ENCODE results near the gene DTX3. TPM values are rescaled to one million over a fixed set of nuclear protein-coding genes. Genes with fewer than 3 reads are reported as not detected.
A peak's percentile ranks its signal among the peaks of the same experiment; 100 is the strongest.

The DTX3 gene
- total and polyA plus RNA-seq, 2 of the 13 experiments (the other 11 are each of a cell fraction or from before 2014, with no cell fraction given) = 9.0 to 27.2 TPM

- no TSS peak for BruUV-seq (replicated peaks)
- DNase-seq (ENCODE audit: low spot score) = no peak
- Histone ChIP-seq H3K4me2 (ENCODE audit: low read depth, low read length) (peak within 1 kb of the TSS; percentile 87), H2AFZ (ENCODE audit: low read length) (no peak within 1 kb of the TSS), H3K9me3 (ENCODE audit: low read length) (no peaks in the 10 kb centered on the region), H3K79me2 (ENCODE audit: insufficient read depth, low read length) (no peaks in the 10 kb centered on the region), H3K27me3 (ENCODE audit: control insufficient read depth in 1 of 2, insufficient read depth in 2 of 2, low read length in 2 of 2) (peaks cover 0 to 2% of the 10 kb centered on the region in 2 experiments; a peak in 1 of 5 replicates), H3K4me3 (replicated peaks in 1 of 3; ENCODE audit: insufficient read depth in 1 of 3, low read depth in 2 of 3, low read length in 3 of 3) (peak within 1 kb of the TSS; percentile 66 to 77 (median 68)), H3K4me1 (ENCODE audit: insufficient read depth, low read length) (peaks cover 22% of the 10 kb centered on the region), H4K20me1 (ENCODE audit: insufficient read depth, low read length) (no peaks in the 10 kb centered on the region), H3K27ac (ENCODE audit: extremely low read length, insufficient read depth, low read length) (no peak within 1 kb of the TSS), H3K9ac (ENCODE audit: insufficient read depth, low read depth, low read length) (peak within 1 kb of the TSS; percentile 63; the same call in 1 of the 2 replicates), H3K36me3 (replicated peaks in 1 of 2; ENCODE audit: control insufficient read depth in 1 of 2, insufficient read depth in 2 of 2, low read length in 2 of 2) (0 out of 5 replicates have a peak, but pooled peaks cover 0 to 3% of the 10 kb centered on the region in 2 experiments)
- ATAC-seq = peak; percentile 91
- no peak for FAIRE-seq
- WGBS (ENCODE audit: low lambda C conversion rate) = 7% methylated on average over 14 of the region's 58 CpGs
- ChIA-PET CTCF (ENCODE audit: low intra/inter-chr PET ratio, low total read pairs) (interaction anchor here (1.5 to 2.0 kb wide), 2 partner anchors 50 to 61 kb away, joined by 6 to 9 read pairs; partner anchors contain the start of gene OS9), POLR2A (interaction anchor here (0.6 to 1.1 kb wide), 6 partner anchors 10 to 116 kb away, joined by 3 to 4 read pairs (median 3); partner anchors contain the start of genes DCTN2 and DDIT3)
- in situ Hi-C loops (cut with HindIII; ENCODE audit: extremely low pct_ligation_motif_present, low pct_unique_long_range_greater_than_20kb) = no loop called here
- intact Hi-C loops (cut with micrococcal nuclease; ENCODE audit: unreplicated experiment) = loop anchor here (1.0 to 2.0 kb wide), 3 partner anchors 42 to 60 kb away; partner anchors contain the start of gene PIP4K2C
- TF ChIP-seq HOXA3 (CRISPR knock-in tag; IDR thresholded peaks at IDR 0.05) (peak; percentile 64; the same call in 1 of the 2 replicates), ZSCAN25 (CRISPR knock-in tag; IDR thresholded peaks at IDR 0.05) (peak; percentile 50; the same call in 1 of the 2 replicates), TP53 (CRISPR knock-in tag; conservative IDR thresholded peaks at IDR 0.05) (no peak), AGO2 (optimal IDR thresholded peaks at IDR 0.05; ENCODE audit: low read depth, low read length) (no peak), TMF1 (CRISPR knock-in tag; IDR thresholded peaks at IDR 0.05; ENCODE audit: low read depth) (0 out of 2 replicates have a peak, but pooled peaks have one; percentile 29), PHF5A (CRISPR knock-in tag; IDR thresholded peaks at IDR 0.05; ENCODE audit: low read depth, unreplicated experiment) (no peak), ZNF24 (IDR thresholded peaks at IDR 0.05) (0 out of 2 replicates have a peak, but pooled peaks have one; percentile 19), MXD4 (CRISPR knock-in tag; IDR thresholded peaks at IDR 0.05) (peak; percentile 55; the same call in 1 of the 2 replicates), ZMYM3 (CRISPR knock-in tag; IDR thresholded peaks at IDR 0.05) (no peak; the same call in 1 of the 2 replicates), ZNF766 (CRISPR knock-in tag; IDR thresholded peaks at IDR 0.05; ENCODE audit: borderline replicate concordance) (no peak), ZNF563 (CRISPR knock-in tag; IDR thresholded peaks at IDR 0.05) (peak; percentile 97), CTCF (CRISPR knock-in tag; IDR thresholded peaks at IDR 0.05) (peak; percentile 88), ZNF703 (CRISPR knock-in tag; IDR thresholded peaks at IDR 0.05; ENCODE audit: borderline replicate concordance) (no peak)
- TF ChIP-seq, protein P1, sequence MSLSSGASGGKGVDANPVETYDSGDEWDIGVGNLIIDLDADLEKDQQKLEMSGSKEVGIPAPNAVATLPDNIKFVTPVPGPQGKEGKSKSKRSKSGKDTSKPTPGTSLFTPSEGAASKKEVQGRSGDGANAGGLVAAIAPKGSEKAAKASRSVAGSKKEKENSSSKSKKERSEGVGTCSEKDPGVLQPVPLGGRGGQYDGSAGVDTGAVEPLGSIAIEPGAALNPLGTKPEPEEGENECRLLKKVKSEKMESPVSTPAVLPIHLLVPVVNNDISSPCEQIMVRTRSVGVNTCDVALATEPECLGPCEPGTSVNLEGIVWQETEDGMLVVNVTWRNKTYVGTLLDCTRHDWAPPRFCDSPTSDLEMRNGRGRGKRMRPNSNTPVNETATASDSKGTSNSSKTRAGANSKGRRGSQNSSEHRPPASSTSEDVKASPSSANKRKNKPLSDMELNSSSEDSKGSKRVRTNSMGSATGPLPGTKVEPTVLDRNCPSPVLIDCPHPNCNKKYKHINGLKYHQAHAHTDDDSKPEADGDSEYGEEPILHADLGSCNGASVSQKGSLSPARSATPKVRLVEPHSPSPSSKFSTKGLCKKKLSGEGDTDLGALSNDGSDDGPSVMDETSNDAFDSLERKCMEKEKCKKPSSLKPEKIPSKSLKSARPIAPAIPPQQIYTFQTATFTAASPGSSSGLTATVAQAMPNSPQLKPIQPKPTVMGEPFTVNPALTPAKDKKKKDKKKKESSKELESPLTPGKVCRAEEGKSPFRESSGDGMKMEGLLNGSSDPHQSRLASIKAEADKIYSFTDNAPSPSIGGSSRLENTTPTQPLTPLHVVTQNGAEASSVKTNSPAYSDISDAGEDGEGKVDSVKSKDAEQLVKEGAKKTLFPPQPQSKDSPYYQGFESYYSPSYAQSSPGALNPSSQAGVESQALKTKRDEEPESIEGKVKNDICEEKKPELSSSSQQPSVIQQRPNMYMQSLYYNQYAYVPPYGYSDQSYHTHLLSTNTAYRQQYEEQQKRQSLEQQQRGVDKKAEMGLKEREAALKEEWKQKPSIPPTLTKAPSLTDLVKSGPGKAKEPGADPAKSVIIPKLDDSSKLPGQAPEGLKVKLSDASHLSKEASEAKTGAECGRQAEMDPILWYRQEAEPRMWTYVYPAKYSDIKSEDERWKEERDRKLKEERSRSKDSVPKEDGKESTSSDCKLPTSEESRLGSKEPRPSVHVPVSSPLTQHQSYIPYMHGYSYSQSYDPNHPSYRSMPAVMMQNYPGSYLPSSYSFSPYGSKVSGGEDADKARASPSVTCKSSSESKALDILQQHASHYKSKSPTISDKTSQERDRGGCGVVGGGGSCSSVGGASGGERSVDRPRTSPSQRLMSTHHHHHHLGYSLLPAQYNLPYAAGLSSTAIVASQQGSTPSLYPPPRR (CRISPR knock-in tag; IDR thresholded peaks at IDR 0.05; ENCODE audit: borderline replicate concordance) = peak; percentile 53; the same call in 1 of the 2 replicates
- TF ChIP-seq, protein P2, sequence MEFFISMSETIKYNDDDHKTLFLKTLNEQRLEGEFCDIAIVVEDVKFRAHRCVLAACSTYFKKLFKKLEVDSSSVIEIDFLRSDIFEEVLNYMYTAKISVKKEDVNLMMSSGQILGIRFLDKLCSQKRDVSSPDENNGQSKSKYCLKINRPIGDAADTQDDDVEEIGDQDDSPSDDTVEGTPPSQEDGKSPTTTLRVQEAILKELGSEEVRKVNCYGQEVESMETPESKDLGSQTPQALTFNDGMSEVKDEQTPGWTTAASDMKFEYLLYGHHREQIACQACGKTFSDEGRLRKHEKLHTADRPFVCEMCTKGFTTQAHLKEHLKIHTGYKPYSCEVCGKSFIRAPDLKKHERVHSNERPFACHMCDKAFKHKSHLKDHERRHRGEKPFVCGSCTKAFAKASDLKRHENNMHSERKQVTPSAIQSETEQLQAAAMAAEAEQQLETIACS (CRISPR knock-in tag; IDR thresholded peaks at IDR 0.05) = 0 out of 2 replicates have a peak, but pooled peaks have one; percentile 27
These were observed 28.6 kb downstream of the DTX3 start, which contains the start of gene B4GALNT1 for GRCh38 chr12:57632958-57633840. B4GALNT1 (minus strand) TSS chr12:57633201; CDS start chr12:57632132, 1,069 bp downstream.

Data from HepG2 (cell line).